ENCODE data around the gene MST1. TPM values are rescaled to one million over a fixed set of nuclear protein-coding genes. Genes with fewer than 3 reads are reported as not detected.

Gene MST1
- total and polyA plus RNA-seq, 2 of the 8 experiments (the other 6 are each of a cell fraction or from before 2014, with no cell fraction given): 6.2 to 9.5 TPM

DNA sequence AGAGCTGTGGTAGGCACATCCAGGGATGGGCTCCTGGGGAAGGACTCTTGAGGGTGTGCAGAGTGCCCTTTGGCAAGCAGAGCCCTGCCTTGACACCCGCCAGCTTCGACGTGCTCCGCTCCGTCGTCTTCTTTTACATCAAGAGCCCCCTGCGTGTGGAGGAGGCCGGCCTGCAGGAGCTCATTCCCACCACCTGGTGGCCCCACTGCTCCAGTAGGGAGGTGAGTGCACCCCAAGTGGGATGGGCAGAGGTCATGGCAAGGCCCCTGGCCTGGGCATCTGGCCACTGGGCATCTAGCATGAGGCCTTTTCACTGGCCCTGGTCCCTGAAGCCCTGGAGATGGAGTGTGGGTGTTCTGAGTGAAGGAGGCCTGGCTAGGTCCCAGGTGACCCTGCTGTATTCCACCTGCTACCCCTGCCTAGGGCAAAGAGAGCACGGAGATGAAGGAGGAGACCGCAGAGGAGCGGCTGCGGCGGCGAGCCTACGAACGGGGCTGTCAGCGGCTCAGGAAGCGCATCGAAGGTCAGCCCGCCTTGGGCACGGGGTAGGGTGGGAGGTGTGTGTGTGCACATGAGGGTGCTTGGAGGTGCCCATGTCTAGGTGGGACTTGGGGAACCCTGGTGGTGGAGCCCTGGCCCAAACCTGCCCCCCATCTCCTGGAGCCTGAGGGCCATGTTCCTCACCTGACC is 12.3 kb upstream of the MST1 start:
- Histone ChIP-seq H3K79me2 (ENCODE audit: control insufficient read depth in 1 of 2, insufficient read depth in 2 of 2, low read length in 2 of 2) (no peaks in the 10 kb centered on the region), H3K27me3 (replicated peaks in 1 of 4; ENCODE audit: control insufficient read depth in 3 of 4, extremely low read depth in 1 of 4, insufficient read depth in 3 of 4, low read length in 3 of 4) (no peaks in the 10 kb centered on the region), H2BK20ac (ENCODE audit: low read length) (no peak overlapping the region), H3K4ac (replicated peaks; ENCODE audit: insufficient read length, low read depth, low read length) (no peak overlapping the region), H4K8ac (ENCODE audit: extremely low read depth, insufficient read depth, low read length) (no peak overlapping the region), H3K4me1 (replicated peaks in 1 of 4; ENCODE audit: control insufficient read depth in 3 of 4, insufficient read depth in 4 of 4, low read length in 3 of 4) (peaks cover 0 to 9% (median 5%) of the 10 kb centered on the region in 4 experiments; a peak in 5 of 7 replicates), H2BK120ac (replicated peaks; ENCODE audit: low read depth, low read length) (no peak overlapping the region), H3K9me3 (ENCODE audit: insufficient read depth in 2 of 2, low read depth in 1 of 2, low read length in 1 of 2) (no peaks in the 10 kb centered on the region), H3K9ac (replicated peaks in 1 of 4; ENCODE audit: extremely low read depth in 1 of 4, low read depth in 3 of 4, low read length in 3 of 4) (0 out of 7 replicates have a peak overlapping the region, but pooled peaks of 1 of the 4 experiments have one; percentile 2), H3K23ac (ENCODE audit: insufficient read length) (no peak overlapping the region), H3K36me3 (ENCODE audit: control insufficient read depth in 2 of 4, insufficient read depth in 4 of 4, low read length in 3 of 4) (peaks cover 4 to 5% (median 5%) of the 10 kb centered on the region in 4 experiments; a peak in 5 of 8 replicates), H3K4me2 (ENCODE audit: insufficient read depth in 1 of 2, low read depth in 2 of 2, low read length in 2 of 2) (no peak overlapping the region; a peak in 1 of 4 replicates), H2BK15ac (ENCODE audit: low read length) (0 out of 2 replicates have a peak overlapping the region, but pooled peaks have one; percentile 1), H3K56ac (replicated peaks; ENCODE audit: insufficient read length, low read depth, low read length) (no peak overlapping the region), H2BK12ac (ENCODE audit: low read depth, low read length) (peak overlapping the region; percentile 75; the same call in 1 of the 2 replicates), H4K20me1 (replicated peaks in 1 of 2; ENCODE audit: control insufficient read depth in 1 of 2, insufficient read depth in 2 of 2, low read length in 2 of 2) (peaks cover 8 to 15% of the 10 kb centered on the region in 2 experiments), H3K14ac (ENCODE audit: insufficient read length) (no peak overlapping the region), H4K91ac (replicated peaks; ENCODE audit: insufficient read length, low read length) (no peak overlapping the region), H3K23me2 (ENCODE audit: low read depth, low read length) (no peaks in the 10 kb centered on the region), H2BK5ac (ENCODE audit: low read depth, low read length) (peak overlapping the region; percentile 35), H3K27ac (ENCODE audit: low read depth, low read length) (no peak overlapping the region), H3K79me1 (ENCODE audit: low read depth, low read length) (no peaks in the 10 kb centered on the region), H3K4me3 (ENCODE audit: extremely low read depth in 1 of 4, insufficient read depth in 2 of 4, low read depth in 3 of 4, low read length in 4 of 4) (no peak overlapping the region), H3K18ac (ENCODE audit: extremely low read depth, low read length) (no peak overlapping the region; the same call in 1 of the 2 replicates), H2AK5ac (ENCODE audit: low read depth, low read length) (no peak overlapping the region), H4K5ac (ENCODE audit: insufficient read length, low read depth, low read length) (no peak overlapping the region), H2AFZ (ENCODE audit: low read length) (no peak overlapping the region)
- DNase-seq (ENCODE audit: low read depth in 1 of 2, low spot score in 2 of 2) (peak in 1 of 2 experiments; percentile 86), FAIRE-seq (no peak)
- TF ChIP-seq, protein P1, sequence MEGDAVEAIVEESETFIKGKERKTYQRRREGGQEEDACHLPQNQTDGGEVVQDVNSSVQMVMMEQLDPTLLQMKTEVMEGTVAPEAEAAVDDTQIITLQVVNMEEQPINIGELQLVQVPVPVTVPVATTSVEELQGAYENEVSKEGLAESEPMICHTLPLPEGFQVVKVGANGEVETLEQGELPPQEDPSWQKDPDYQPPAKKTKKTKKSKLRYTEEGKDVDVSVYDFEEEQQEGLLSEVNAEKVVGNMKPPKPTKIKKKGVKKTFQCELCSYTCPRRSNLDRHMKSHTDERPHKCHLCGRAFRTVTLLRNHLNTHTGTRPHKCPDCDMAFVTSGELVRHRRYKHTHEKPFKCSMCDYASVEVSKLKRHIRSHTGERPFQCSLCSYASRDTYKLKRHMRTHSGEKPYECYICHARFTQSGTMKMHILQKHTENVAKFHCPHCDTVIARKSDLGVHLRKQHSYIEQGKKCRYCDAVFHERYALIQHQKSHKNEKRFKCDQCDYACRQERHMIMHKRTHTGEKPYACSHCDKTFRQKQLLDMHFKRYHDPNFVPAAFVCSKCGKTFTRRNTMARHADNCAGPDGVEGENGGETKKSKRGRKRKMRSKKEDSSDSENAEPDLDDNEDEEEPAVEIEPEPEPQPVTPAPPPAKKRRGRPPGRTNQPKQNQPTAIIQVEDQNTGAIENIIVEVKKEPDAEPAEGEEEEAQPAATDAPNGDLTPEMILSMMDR (IDR thresholded peaks at IDR 0.05; ENCODE audit: control extremely low read depth in 1 of 3, insufficient read depth in 1 of 3, low read depth in 1 of 3, low read length in 3 of 3): peak in 2 of 3 experiments; percentile 82 to 83; a peak in 3 of 4 replicates
- TF ChIP-seq, protein P2, sequence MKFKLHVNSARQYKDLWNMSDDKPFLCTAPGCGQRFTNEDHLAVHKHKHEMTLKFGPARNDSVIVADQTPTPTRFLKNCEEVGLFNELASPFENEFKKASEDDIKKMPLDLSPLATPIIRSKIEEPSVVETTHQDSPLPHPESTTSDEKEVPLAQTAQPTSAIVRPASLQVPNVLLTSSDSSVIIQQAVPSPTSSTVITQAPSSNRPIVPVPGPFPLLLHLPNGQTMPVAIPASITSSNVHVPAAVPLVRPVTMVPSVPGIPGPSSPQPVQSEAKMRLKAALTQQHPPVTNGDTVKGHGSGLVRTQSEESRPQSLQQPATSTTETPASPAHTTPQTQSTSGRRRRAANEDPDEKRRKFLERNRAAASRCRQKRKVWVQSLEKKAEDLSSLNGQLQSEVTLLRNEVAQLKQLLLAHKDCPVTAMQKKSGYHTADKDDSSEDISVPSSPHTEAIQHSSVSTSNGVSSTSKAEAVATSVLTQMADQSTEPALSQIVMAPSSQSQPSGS (IDR thresholded peaks at IDR 0.05; ENCODE audit: low read length): no peak
- TF ChIP-seq TEAD4 (IDR thresholded peaks at IDR 0.05; ENCODE audit: low read depth, low read length): peak; percentile 89
- peak; percentile 42 to 62 for TF ChIP-seq RAD21 (IDR thresholded peaks at IDR 0.05 in 1 of 2, conservative IDR thresholded peaks at IDR 0.05 in 1 of 2; ENCODE audit: low read depth in 2 of 2, low read length in 2 of 2)
- TF ChIP-seq RXRA (IDR thresholded peaks at IDR 0.05; ENCODE audit: insufficient read depth, low read depth, low read length): 0 out of 2 replicates have a peak, but pooled peaks have one; percentile 47
- CTCF ChIA-PET (ENCODE audit: partially characterized antibody): interaction anchor here (0.5 to 9.7 kb wide), 65 partner anchors 10 to 563 kb away, joined by 3 to 127 read pairs (median 4); partner anchors contain the start of genes AMIGO3, INKA1, MST1 and MST1R
- POLR2A ChIA-PET (ENCODE audit: partially characterized antibody): interaction anchor here (0.6 to 5.7 kb wide), 12 partner anchors 10 to 272 kb away, joined by 3 to 57 read pairs (median 3); partner anchors contain the start of genes AMIGO3, NICN1 and RBM6
- 87% methylated on average over 21 of the region's 21 CpGs; no CpG with 5 or more reads in 1 of the 2 experiments for WGBS, 2 experiments (ENCODE audit: extremely low coverage in 1 of 2, insufficient coverage in 1 of 2, insufficient read length in 1 of 2, insufficient replicate concordance in 2 of 2, low coverage in 1 of 2, low lambda C conversion rate in 2 of 2, missing lambda C conversion rate in 1 of 2)
